ENCODE measurements around the gene SNCG.
"Not testable (repeated sequence)": the region's sequence is repeated elsewhere in the genome, so short reads cannot be mapped to it uniquely, and the experiment has no call there.

DNA sequence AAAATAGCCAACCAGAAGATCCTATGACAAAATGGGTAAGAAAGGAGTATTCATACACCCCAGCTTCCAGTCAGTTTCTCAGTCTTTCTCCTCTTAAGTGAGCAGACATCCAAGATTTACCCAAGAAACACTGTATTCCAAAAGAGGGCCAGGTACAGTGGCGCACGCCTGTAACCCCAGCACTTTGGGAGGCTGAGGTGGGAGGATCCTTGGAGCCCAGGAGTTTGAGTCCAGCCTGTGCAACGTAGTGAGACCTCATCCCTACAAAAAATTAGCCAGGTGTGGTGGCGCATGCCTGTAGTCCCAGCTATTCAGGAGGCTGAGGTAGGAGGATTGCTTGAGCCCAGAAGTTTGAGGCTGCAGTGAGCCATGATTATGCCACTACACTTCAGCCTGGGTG, 10.6 kb upstream of the SNCG start:
- TF ChIP-seq FOXK1 (CRISPR knock-in tag; IDR thresholded peaks at IDR 0.05); NFE2L1 (CRISPR knock-in tag; IDR thresholded peaks at IDR 0.05); ELF4 (CRISPR knock-in tag; IDR thresholded peaks at IDR 0.05; ENCODE audit: low read depth); ZNF423 (CRISPR knock-in tag; IDR thresholded peaks at IDR 0.05); RELA (CRISPR knock-in tag; IDR thresholded peaks at IDR 0.05; ENCODE audit: borderline replicate concordance); MYBL2 (CRISPR knock-in tag; IDR thresholded peaks at IDR 0.05): not testable (repeated sequence)
- TF ChIP-seq, protein P1, sequence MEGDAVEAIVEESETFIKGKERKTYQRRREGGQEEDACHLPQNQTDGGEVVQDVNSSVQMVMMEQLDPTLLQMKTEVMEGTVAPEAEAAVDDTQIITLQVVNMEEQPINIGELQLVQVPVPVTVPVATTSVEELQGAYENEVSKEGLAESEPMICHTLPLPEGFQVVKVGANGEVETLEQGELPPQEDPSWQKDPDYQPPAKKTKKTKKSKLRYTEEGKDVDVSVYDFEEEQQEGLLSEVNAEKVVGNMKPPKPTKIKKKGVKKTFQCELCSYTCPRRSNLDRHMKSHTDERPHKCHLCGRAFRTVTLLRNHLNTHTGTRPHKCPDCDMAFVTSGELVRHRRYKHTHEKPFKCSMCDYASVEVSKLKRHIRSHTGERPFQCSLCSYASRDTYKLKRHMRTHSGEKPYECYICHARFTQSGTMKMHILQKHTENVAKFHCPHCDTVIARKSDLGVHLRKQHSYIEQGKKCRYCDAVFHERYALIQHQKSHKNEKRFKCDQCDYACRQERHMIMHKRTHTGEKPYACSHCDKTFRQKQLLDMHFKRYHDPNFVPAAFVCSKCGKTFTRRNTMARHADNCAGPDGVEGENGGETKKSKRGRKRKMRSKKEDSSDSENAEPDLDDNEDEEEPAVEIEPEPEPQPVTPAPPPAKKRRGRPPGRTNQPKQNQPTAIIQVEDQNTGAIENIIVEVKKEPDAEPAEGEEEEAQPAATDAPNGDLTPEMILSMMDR (IDR thresholded peaks at IDR 0.05) = not testable (repeated sequence)
- TF ChIP-seq, protein P2, sequence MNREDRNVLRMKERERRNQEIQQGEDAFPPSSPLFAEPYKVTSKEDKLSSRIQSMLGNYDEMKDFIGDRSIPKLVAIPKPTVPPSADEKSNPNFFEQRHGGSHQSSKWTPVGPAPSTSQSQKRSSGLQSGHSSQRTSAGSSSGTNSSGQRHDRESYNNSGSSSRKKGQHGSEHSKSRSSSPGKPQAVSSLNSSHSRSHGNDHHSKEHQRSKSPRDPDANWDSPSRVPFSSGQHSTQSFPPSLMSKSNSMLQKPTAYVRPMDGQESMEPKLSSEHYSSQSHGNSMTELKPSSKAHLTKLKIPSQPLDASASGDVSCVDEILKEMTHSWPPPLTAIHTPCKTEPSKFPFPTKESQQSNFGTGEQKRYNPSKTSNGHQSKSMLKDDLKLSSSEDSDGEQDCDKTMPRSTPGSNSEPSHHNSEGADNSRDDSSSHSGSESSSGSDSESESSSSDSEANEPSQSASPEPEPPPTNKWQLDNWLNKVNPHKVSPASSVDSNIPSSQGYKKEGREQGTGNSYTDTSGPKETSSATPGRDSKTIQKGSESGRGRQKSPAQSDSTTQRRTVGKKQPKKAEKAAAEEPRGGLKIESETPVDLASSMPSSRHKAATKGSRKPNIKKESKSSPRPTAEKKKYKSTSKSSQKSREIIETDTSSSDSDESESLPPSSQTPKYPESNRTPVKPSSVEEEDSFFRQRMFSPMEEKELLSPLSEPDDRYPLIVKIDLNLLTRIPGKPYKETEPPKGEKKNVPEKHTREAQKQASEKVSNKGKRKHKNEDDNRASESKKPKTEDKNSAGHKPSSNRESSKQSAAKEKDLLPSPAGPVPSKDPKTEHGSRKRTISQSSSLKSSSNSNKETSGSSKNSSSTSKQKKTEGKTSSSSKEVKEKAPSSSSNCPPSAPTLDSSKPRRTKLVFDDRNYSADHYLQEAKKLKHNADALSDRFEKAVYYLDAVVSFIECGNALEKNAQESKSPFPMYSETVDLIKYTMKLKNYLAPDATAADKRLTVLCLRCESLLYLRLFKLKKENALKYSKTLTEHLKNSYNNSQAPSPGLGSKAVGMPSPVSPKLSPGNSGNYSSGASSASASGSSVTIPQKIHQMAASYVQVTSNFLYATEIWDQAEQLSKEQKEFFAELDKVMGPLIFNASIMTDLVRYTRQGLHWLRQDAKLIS (CRISPR knock-in tag; IDR thresholded peaks at IDR 0.05; ENCODE audit: borderline replicate concordance) = not testable (repeated sequence)
- TF ChIP-seq, protein P3, sequence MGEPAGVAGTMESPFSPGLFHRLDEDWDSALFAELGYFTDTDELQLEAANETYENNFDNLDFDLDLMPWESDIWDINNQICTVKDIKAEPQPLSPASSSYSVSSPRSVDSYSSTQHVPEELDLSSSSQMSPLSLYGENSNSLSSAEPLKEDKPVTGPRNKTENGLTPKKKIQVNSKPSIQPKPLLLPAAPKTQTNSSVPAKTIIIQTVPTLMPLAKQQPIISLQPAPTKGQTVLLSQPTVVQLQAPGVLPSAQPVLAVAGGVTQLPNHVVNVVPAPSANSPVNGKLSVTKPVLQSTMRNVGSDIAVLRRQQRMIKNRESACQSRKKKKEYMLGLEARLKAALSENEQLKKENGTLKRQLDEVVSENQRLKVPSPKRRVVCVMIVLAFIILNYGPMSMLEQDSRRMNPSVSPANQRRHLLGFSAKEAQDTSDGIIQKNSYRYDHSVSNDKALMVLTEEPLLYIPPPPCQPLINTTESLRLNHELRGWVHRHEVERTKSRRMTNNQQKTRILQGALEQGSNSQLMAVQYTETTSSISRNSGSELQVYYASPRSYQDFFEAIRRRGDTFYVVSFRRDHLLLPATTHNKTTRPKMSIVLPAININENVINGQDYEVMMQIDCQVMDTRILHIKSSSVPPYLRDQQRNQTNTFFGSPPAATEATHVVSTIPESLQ (CRISPR knock-in tag; IDR thresholded peaks at IDR 0.05) = not testable (repeated sequence)
- TF ChIP-seq, protein P4, sequence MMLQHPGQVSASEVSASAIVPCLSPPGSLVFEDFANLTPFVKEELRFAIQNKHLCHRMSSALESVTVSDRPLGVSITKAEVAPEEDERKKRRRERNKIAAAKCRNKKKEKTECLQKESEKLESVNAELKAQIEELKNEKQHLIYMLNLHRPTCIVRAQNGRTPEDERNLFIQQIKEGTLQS (CRISPR knock-in tag; conservative IDR thresholded peaks at IDR 0.05) = not testable (repeated sequence)
- TF ChIP-seq, protein P5, sequence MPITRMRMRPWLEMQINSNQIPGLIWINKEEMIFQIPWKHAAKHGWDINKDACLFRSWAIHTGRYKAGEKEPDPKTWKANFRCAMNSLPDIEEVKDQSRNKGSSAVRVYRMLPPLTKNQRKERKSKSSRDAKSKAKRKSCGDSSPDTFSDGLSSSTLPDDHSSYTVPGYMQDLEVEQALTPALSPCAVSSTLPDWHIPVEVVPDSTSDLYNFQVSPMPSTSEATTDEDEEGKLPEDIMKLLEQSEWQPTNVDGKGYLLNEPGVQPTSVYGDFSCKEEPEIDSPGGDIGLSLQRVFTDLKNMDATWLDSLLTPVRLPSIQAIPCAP (CRISPR knock-in tag; IDR thresholded peaks at IDR 0.05) = not testable (repeated sequence)

All from WTC11 (cell line).